H1 (cell line): Measurements from ENCODE around the gene ADAMTS14. TPM values are rescaled to one million over a fixed set of nuclear protein-coding genes. Genes with fewer than 3 reads are reported as not detected.

Experiments used
- CTCF ChIA-PET: fragments of 300-600 bp; sonication (Branson Sonifier 250); formaldehyde crosslinking; loops from one replicate; lab custom pipeline; 2021; ENCODE audit not compliant: partially characterized antibody; lab: Charles Lee
- POLR2A ChIA-PET: fragments of 300-600 bp; sonication (Branson Sonifier 250); formaldehyde crosslinking; loops from one replicate; lab custom pipeline; 2021; ENCODE audit warnings: inconsistent platforms; ENCODE audit not compliant: partially characterized antibody; lab: Charles Lee
- DNase-seq, 2 experiments: peaks; one replicate each; pipeline versions ENCODE4 v3.0.0 to v3.0.0-alpha.2; 2010 to 2022; ENCODE audit warnings: low spot score in 2 of 2, low read depth in 1 of 2, mixed read lengths in 1 of 2
- FAIRE-seq: peaks from 2 replicates; lab custom pipeline; 2011; peaks lifted over from hg19 to GRCh38; lab: Jason Lieb, UNC
- H2AFZ ChIP-seq: 2 replicates; pipeline ENCODE4 v1.8.1; 2012; ENCODE audit warnings: low read length, inconsistent platforms
- H2AK5ac ChIP-seq: 2 replicates; pipeline ENCODE4 v1.6.1; 2013; ENCODE audit warnings: low read depth, low read length
- H2BK120ac ChIP-seq: replicated peaks from 2 replicates; pipeline ENCODE3; 2013; ENCODE audit warnings: low read depth, low read length, inconsistent platforms
- H2BK12ac ChIP-seq: 2 replicates; pipeline ENCODE4 v1.6.1; 2013; ENCODE audit warnings: low read depth, low read length
- H2BK15ac ChIP-seq: 2 replicates; pipeline ENCODE4 v1.6.1; 2013; ENCODE audit warnings: low read length
- H2BK20ac ChIP-seq: 2 replicates; pipeline ENCODE4 v1.6.1; 2013; ENCODE audit warnings: low read length
- H2BK5ac ChIP-seq: 2 replicates; pipeline ENCODE4 v1.6.1; 2013; ENCODE audit warnings: low read depth, low read length
- H3K14ac ChIP-seq: 2 replicates; pipeline ENCODE4 v1.6.1; 2013; ENCODE audit warnings: inconsistent platforms; ENCODE audit not compliant: insufficient read length
- H3K18ac ChIP-seq: 2 replicates; pipeline ENCODE4 v1.6.1; 2013; ENCODE audit warnings: low read length; ENCODE audit errors: extremely low read depth
- H3K23ac ChIP-seq: 2 replicates; pipeline ENCODE4 v1.6.1; 2013; ENCODE audit warnings: inconsistent platforms; ENCODE audit not compliant: insufficient read length
- H3K23me2 ChIP-seq: 2 replicates; pipeline ENCODE4 v1.6.1; 2013; ENCODE audit warnings: low read depth, low read length
- H3K27ac ChIP-seq: 2 replicates; pipeline ENCODE4 v1.6.1; 2011; ENCODE audit warnings: low read depth, low read length, inconsistent platforms
- H3K27me3 ChIP-seq, 4 experiments: replicated peaks in 1 of 4; 1 replicate in 1 of 4; 2 replicates in 3 of 4; pipeline versions ENCODE4 v1.6.1 to v1.8.1; 2011 to 2013; ENCODE audit warnings: low read length in 3 of 4, mild to moderate bottlenecking in 3 of 4, inconsistent platforms in 2 of 4, mixed read lengths in 2 of 4, moderate library complexity in 1 of 4; ENCODE audit not compliant: control insufficient read depth in 3 of 4, insufficient read depth in 3 of 4; ENCODE audit errors: extremely low read depth in 1 of 4
- H3K36me3 ChIP-seq, 4 experiments: 2 replicates each; pipeline versions ENCODE4 v1.6.1 to v1.8.1; 2011 to 2013; ENCODE audit warnings: mild to moderate bottlenecking in 4 of 4, low read length in 3 of 4, moderate library complexity in 2 of 4, control low read depth in 1 of 4, inconsistent platforms in 1 of 4; ENCODE audit not compliant: insufficient read depth in 4 of 4, control insufficient read depth in 2 of 4
- H3K4ac ChIP-seq: replicated peaks from 2 replicates; pipeline ENCODE3; 2013; ENCODE audit warnings: low read length, low read depth, mixed read lengths, inconsistent platforms; ENCODE audit not compliant: insufficient read length
- H3K4me1 ChIP-seq, 4 experiments: replicated peaks in 1 of 4; 1 replicate in 1 of 4; 2 replicates in 3 of 4; pipeline versions ENCODE4 v1.6.1 to v1.8.1; 2011 to 2013; ENCODE audit warnings: low read length in 3 of 4, inconsistent platforms in 2 of 4, mixed read lengths in 1 of 4; ENCODE audit not compliant: insufficient read depth in 4 of 4, control insufficient read depth in 3 of 4
- H3K4me2 ChIP-seq, 2 experiments: 2 replicates each; pipeline versions ENCODE4 v1.6.1 to v1.8.1; 2011 to 2013; ENCODE audit warnings: low read depth in 2 of 2, low read length in 2 of 2, control low read depth in 1 of 2, inconsistent platforms in 1 of 2, mild to moderate bottlenecking in 1 of 2; ENCODE audit not compliant: insufficient read depth in 1 of 2
- H3K4me3 ChIP-seq, 4 experiments: fragments of 200-600, 300-600 bp in 1 of 4; sonication (generic), shearing (Covaris generic), sonication (Bioruptor Twin) in 1 of 4; 2 replicates each; pipeline versions ENCODE4 v1.5.1 to v1.8.1; 2011 to 2016; ENCODE audit warnings: low read length in 4 of 4, low read depth in 3 of 4, control low read depth in 2 of 4, inconsistent platforms in 2 of 4, mild to moderate bottlenecking in 2 of 4, mixed read lengths in 1 of 4, moderate library complexity in 1 of 4; ENCODE audit not compliant: insufficient read depth in 2 of 4; ENCODE audit errors: extremely low read depth in 1 of 4
- H3K56ac ChIP-seq: replicated peaks from 2 replicates; pipeline ENCODE3; 2013; ENCODE audit warnings: low read depth, mild to moderate bottlenecking, mixed read lengths, low read length, inconsistent platforms; ENCODE audit not compliant: insufficient read length
- H3K79me1 ChIP-seq: 2 replicates; pipeline ENCODE4 v1.6.1; 2013; ENCODE audit warnings: low read depth, low read length, control low read depth
- H3K79me2 ChIP-seq, 2 experiments: 2 replicates each; pipeline versions ENCODE4 v1.6.1 to v1.8.1; 2012 to 2013; ENCODE audit warnings: low read length in 2 of 2, mild to moderate bottlenecking in 2 of 2, inconsistent platforms in 1 of 2; ENCODE audit not compliant: insufficient read depth in 2 of 2, control insufficient read depth in 1 of 2
- H3K9ac ChIP-seq, 4 experiments: replicated peaks in 1 of 4; 1 replicate in 1 of 4; 2 replicates in 3 of 4; pipeline versions ENCODE4 v1.6.1 to v1.8.1; 2011 to 2013; ENCODE audit warnings: low read depth in 3 of 4, low read length in 3 of 4, control low read depth in 2 of 4, mild to moderate bottlenecking in 2 of 4, moderate library complexity in 2 of 4, inconsistent platforms in 1 of 4; ENCODE audit errors: extremely low read depth in 1 of 4
- H3K9me3 ChIP-seq, 2 experiments: 2 replicates each; pipeline versions ENCODE4 v1.6.1 to v1.8.1; 2012 to 2013; ENCODE audit warnings: mild to moderate bottlenecking in 2 of 2, moderate library complexity in 2 of 2, control low read depth in 1 of 2, inconsistent platforms in 1 of 2, low read depth in 1 of 2, low read length in 1 of 2, mixed read lengths in 1 of 2; ENCODE audit not compliant: insufficient read depth in 2 of 2
- H4K20me1 ChIP-seq, 2 experiments: replicated peaks in 1 of 2; 2 replicates each; pipeline versions ENCODE3 to v1.8.1; 2011 to 2013; ENCODE audit warnings: inconsistent platforms in 2 of 2, low read length in 2 of 2, mild to moderate bottlenecking in 1 of 2; ENCODE audit not compliant: insufficient read depth in 2 of 2, control insufficient read depth in 1 of 2
- H4K5ac ChIP-seq: 2 replicates; pipeline ENCODE4 v1.6.1; 2013; ENCODE audit warnings: low read length, low read depth, mixed read lengths, inconsistent platforms; ENCODE audit not compliant: insufficient read length
- H4K8ac ChIP-seq: 2 replicates; pipeline ENCODE4 v1.8.0; 2013; ENCODE audit warnings: mild to moderate bottlenecking, moderate library complexity, low read length, inconsistent platforms; ENCODE audit not compliant: insufficient read depth; ENCODE audit errors: extremely low read depth
- H4K91ac ChIP-seq: replicated peaks from 2 replicates; pipeline ENCODE3; 2013; ENCODE audit warnings: low read length, mixed read lengths, inconsistent platforms; ENCODE audit not compliant: insufficient read length
- JUND ChIP-seq: IDR thresholded peaks from 2 replicates; pipeline ENCODE4 v1.6.1; 2011; ENCODE audit warnings: mild to moderate bottlenecking, improper control_type of control experiment, low read length
- MAFK ChIP-seq: IDR thresholded peaks from 2 replicates; pipeline ENCODE4 v1.6.1; 2012; ENCODE audit warnings: low read depth, mild to moderate bottlenecking, improper control_type of control experiment, low read length
- SIX5 ChIP-seq: IDR thresholded peaks from 2 replicates; pipeline ENCODE4 v1.6.1; 2011; ENCODE audit warnings: mild to moderate bottlenecking, low read depth, low read length
- WGBS, 2 experiments: shearing (Covaris generic) in 1 of 2; methylation state at CpG; one replicate each; pipeline versions ENCODE4 v1.1.6 to v1.1.7; 2013 to 2015; ENCODE audit warnings: low lambda C conversion rate in 2 of 2, mixed read lengths in 2 of 2, inconsistent platforms in 1 of 2, low coverage in 1 of 2, missing lambda C conversion rate in 1 of 2; ENCODE audit not compliant: insufficient replicate concordance in 2 of 2, insufficient coverage in 1 of 2, insufficient read length in 1 of 2; ENCODE audit errors: extremely low coverage in 1 of 2, missing lambda C conversion rate in 1 of 2; 5-methylcytosine and 5-hydroxymethylcytosine counted together
- polyA plus RNA-seq, 7 experiments: library from polyadenylated mRNA; depleted of rRNA in 3 of 7; stranded (reverse) in 5 of 7; unstranded in 2 of 7; fragments of >200 nt in 5 of 7; fragments of 200-250 nt in 2 of 7; gene quantifications; 1 replicate in 5 of 7; 2 replicates in 1 of 7; 4 replicates in 1 of 7; pipeline versions ENCODE4 v1.2.1 to v1.2.3, GENCODE V29; 2011 to 2013; ENCODE audit warnings: missing spikeins in 2 of 7, mixed read lengths in 2 of 7
- total RNA-seq: library from RNA; stranded (reverse); fragmentation: NEBNext Ultra II Directional; extraction: Animal tissue kit (Norgen Biotek cat#: 25700); gene quantifications from 2 replicates; pipeline ENCODE4 v1.2.1, GENCODE V29; 2021
- TF ChIP-seq, protein P1 (sequence below): IDR thresholded peaks from 2 replicates; pipeline ENCODE4 v1.6.1; 2012; ENCODE audit warnings: low read length, inconsistent platforms

ADAMTS14 gene
- total and polyA plus RNA-seq, 2 of the 8 experiments (the other 6 are each of a cell fraction or from before 2014, with no cell fraction given): 2.0 to 2.3 TPM

- no peaks in the 10 kb centered on the region for H3K79me2 ChIP-seq
- H2BK12ac ChIP-seq: no peak overlapping the region
- no peak overlapping the region for H3K27ac ChIP-seq
- H2BK20ac ChIP-seq: no peak overlapping the region
- no peak overlapping the region for H2BK120ac ChIP-seq
- no peaks in the 10 kb centered on the region for H3K36me3 ChIP-seq
- no peak overlapping the region for H3K9ac ChIP-seq
- no peaks in the 10 kb centered on the region for H4K20me1 ChIP-seq
- no peaks in the 10 kb centered on the region; a peak in 1 of 7 replicates for H3K4me1 ChIP-seq
- no peak overlapping the region for H2AK5ac ChIP-seq
- CTCF ChIA-PET: interaction anchor here (0.8 to 0.9 kb wide), 2 partner anchors 12 to 278 kb away, joined by 4 read pairs; no protein-coding TSS in a partner anchor
- no peak overlapping the region for H4K8ac ChIP-seq
- no peaks in the 10 kb centered on the region for H3K27me3 ChIP-seq
- WGBS, 2 experiments: 89% methylated on average over 1 of the region's 1 CpG; no CpG with 5 or more reads in 1 of the 2 experiments
- H3K4me2 ChIP-seq: no peak overlapping the region
- no peak overlapping the region for H3K23ac ChIP-seq
- H3K4me3 ChIP-seq: no peak overlapping the region
- H2BK15ac ChIP-seq: no peak overlapping the region
- H3K4ac ChIP-seq: no peak overlapping the region
- H2BK5ac ChIP-seq: no peak overlapping the region
- FAIRE-seq (no peak), DNase-seq (no peak)
- H3K9me3 ChIP-seq: no peaks in the 10 kb centered on the region
- POLR2A ChIA-PET: interaction anchor here (0.7 kb wide), 1 partner anchor 27 kb away, joined by 3 read pairs; no protein-coding TSS in a partner anchor
- no peak overlapping the region for H4K91ac ChIP-seq
- no peak overlapping the region for H3K14ac ChIP-seq
- H3K18ac ChIP-seq: no peak overlapping the region
- H3K56ac ChIP-seq: no peak overlapping the region
- H3K23me2 ChIP-seq: no peaks in the 10 kb centered on the region
- H2AFZ ChIP-seq: no peak overlapping the region
- no peak overlapping the region for H4K5ac ChIP-seq
- TF ChIP-seq, protein P1, sequence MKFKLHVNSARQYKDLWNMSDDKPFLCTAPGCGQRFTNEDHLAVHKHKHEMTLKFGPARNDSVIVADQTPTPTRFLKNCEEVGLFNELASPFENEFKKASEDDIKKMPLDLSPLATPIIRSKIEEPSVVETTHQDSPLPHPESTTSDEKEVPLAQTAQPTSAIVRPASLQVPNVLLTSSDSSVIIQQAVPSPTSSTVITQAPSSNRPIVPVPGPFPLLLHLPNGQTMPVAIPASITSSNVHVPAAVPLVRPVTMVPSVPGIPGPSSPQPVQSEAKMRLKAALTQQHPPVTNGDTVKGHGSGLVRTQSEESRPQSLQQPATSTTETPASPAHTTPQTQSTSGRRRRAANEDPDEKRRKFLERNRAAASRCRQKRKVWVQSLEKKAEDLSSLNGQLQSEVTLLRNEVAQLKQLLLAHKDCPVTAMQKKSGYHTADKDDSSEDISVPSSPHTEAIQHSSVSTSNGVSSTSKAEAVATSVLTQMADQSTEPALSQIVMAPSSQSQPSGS: no peak
- TF ChIP-seq JUND (no peak), MAFK (no peak), SIX5 (no peak)
- no peaks in the 10 kb centered on the region for H3K79me1 ChIP-seq
These were observed 13.6 kb upstream of the ADAMTS14 start for GRCh38 chr10:70658582-70659136.
